ENCODE data around the gene PLCD1.
"Not testable (repeated sequence)": the region's sequence is repeated elsewhere in the genome, so short reads cannot be mapped to it uniquely, and the experiment has no call there.

Gene PLCD1

GRCh38 chr3:37992271-37993066 lies 37.0 kb downstream of the PLCD1 start:
- peak overlapping the region; percentile 95 for H3K4me3 Mint-ChIP-seq
- peak overlapping the region; percentile 98 for H3K27ac Mint-ChIP-seq

GRCh38 chr3:37991823-37992222 lies 37.6 kb downstream of the PLCD1 start:
- Mint-ChIP-seq H3K9me3 (ENCODE audit: low read depth) (peaks cover 3% of the 10 kb centered on the region), H3K4me1 (ENCODE audit: low read depth) (peaks cover 39% of the 10 kb centered on the region), H3K27me3 (no peaks in the 10 kb centered on the region), H3K4me3 (no peak overlapping the region), H3K27ac (no peak overlapping the region), H3K36me3 (peaks cover 8% of the 10 kb centered on the region)

More at GRCh38 chr3:37992271-37993066, 37.0 kb downstream of the PLCD1 start:
- peaks cover 10% of the 10 kb centered on the region for H3K36me3 Mint-ChIP-seq
- H3K9me3 Mint-ChIP-seq (ENCODE audit: low read depth), result peaks cover 3% of the 10 kb centered on the region
- H3K27me3 Mint-ChIP-seq, result no peaks in the 10 kb centered on the region
- peaks cover 42% of the 10 kb centered on the region for H3K4me1 Mint-ChIP-seq (ENCODE audit: low read depth)

- Mint-ChIP-seq H3K27ac (no peak overlapping the region), H3K27me3 (no peaks in the 10 kb centered on the region), H3K9me3 (ENCODE audit: low read depth) (no peaks in the 10 kb centered on the region), H3K4me1 (ENCODE audit: low read depth) (peaks cover 32% of the 10 kb centered on the region), H3K4me3 (no peak overlapping the region), H3K36me3 (peaks cover 2% of the 10 kb centered on the region)
Observed at GRCh38 chr3:37991109-37991508, 38.3 kb downstream of the PLCD1 start.

- no peak within 1 kb of the TSS for H3K4me3 Mint-ChIP-seq
- H3K9me3 Mint-ChIP-seq (ENCODE audit: low read depth), result no peaks in the 10 kb centered on the region
- H3K27me3 Mint-ChIP-seq, result no peaks in the 10 kb centered on the region
- no peak within 1 kb of the TSS for H3K27ac Mint-ChIP-seq
- peaks cover 27% of the 10 kb centered on the region for H3K4me1 Mint-ChIP-seq (ENCODE audit: low read depth)
- peaks cover 2% of the 10 kb centered on the region for H3K36me3 Mint-ChIP-seq
Observed at GRCh38 chr3:37990527-37990926, 38.9 kb downstream of the PLCD1 start, which contains the start of gene VILL. VILL (plus strand) TSS chr3:37990786; CDS start chr3:37993673, 2,887 bp downstream.

- Mint-ChIP-seq H3K4me1 (ENCODE audit: low read depth) (peaks cover 21% of the 10 kb centered on the region), H3K27me3 (no peaks in the 10 kb centered on the region), H3K36me3 (no peaks in the 10 kb centered on the region), H3K9me3 (ENCODE audit: low read depth) (no peaks in the 10 kb centered on the region), H3K4me3 (no peak overlapping the region), H3K27ac (no peak overlapping the region)
Observed at GRCh38 chr3:37989821-37990480, 39.5 kb downstream of the PLCD1 start.

- no peak overlapping the region for H3K27ac Mint-ChIP-seq
Observed at GRCh38 chr3:37988931-37989525, 40.4 kb downstream of the PLCD1 start.

GRCh38 chr3:37988376-37988775 lies 41.1 kb downstream of the PLCD1 start:
- not testable (repeated sequence) for H3K36me3 Mint-ChIP-seq; H3K27ac Mint-ChIP-seq; H3K27me3 Mint-ChIP-seq; H3K4me1 Mint-ChIP-seq (ENCODE audit: low read depth); H3K4me3 Mint-ChIP-seq; H3K9me3 Mint-ChIP-seq (ENCODE audit: low read depth)

More at GRCh38 chr3:37988931-37989525, 40.4 kb downstream of the PLCD1 start:
- no peaks in the 10 kb centered on the region for H3K36me3 Mint-ChIP-seq
- no peaks in the 10 kb centered on the region for H3K27me3 Mint-ChIP-seq
- H3K4me1 Mint-ChIP-seq (ENCODE audit: low read depth), result peaks cover 15% of the 10 kb centered on the region
- H3K4me3 Mint-ChIP-seq, result no peak overlapping the region
- no peaks in the 10 kb centered on the region for H3K9me3 Mint-ChIP-seq (ENCODE audit: low read depth)

- Mint-ChIP-seq H3K27me3 (no peaks in the 10 kb centered on the region), H3K9me3 (ENCODE audit: low read depth) (no peaks in the 10 kb centered on the region), H3K4me3 (no peak overlapping the region), H3K27ac (no peak overlapping the region), H3K36me3 (no peaks in the 10 kb centered on the region), H3K4me1 (ENCODE audit: low read depth) (peaks cover 4% of the 10 kb centered on the region)
Observed at GRCh38 chr3:37987751-37988179, 41.7 kb downstream of the PLCD1 start.

- Mint-ChIP-seq H3K27me3 (no peaks in the 10 kb centered on the region), H3K27ac (no peak overlapping the region), H3K4me1 (ENCODE audit: low read depth) (peaks cover 4% of the 10 kb centered on the region), H3K9me3 (ENCODE audit: low read depth) (no peaks in the 10 kb centered on the region), H3K36me3 (no peaks in the 10 kb centered on the region), H3K4me3 (no peak overlapping the region)
Observed at GRCh38 chr3:37987315-37987697, 42.1 kb downstream of the PLCD1 start.

- Mint-ChIP-seq H3K36me3 (no peaks in the 10 kb centered on the region), H3K4me1 (ENCODE audit: low read depth) (peaks cover 4% of the 10 kb centered on the region), H3K27ac (no peak overlapping the region), H3K4me3 (no peak overlapping the region), H3K9me3 (ENCODE audit: low read depth) (no peaks in the 10 kb centered on the region), H3K27me3 (no peaks in the 10 kb centered on the region)
Observed at GRCh38 chr3:37986479-37987314, 42.7 kb downstream of the PLCD1 start.

- no peaks in the 10 kb centered on the region for H3K27me3 Mint-ChIP-seq
Observed at GRCh38 chr3:37985637-37986320, 43.7 kb downstream of the PLCD1 start.

GRCh38 chr3:37984596-37984995 lies 44.8 kb downstream of the PLCD1 start:
- Mint-ChIP-seq H3K27ac (no peak overlapping the region), H3K9me3 (ENCODE audit: low read depth) (no peaks in the 10 kb centered on the region), H3K27me3 (no peaks in the 10 kb centered on the region), H3K4me3 (no peak overlapping the region), H3K4me1 (ENCODE audit: low read depth) (peaks cover 4% of the 10 kb centered on the region), H3K36me3 (no peaks in the 10 kb centered on the region)

More at GRCh38 chr3:37985637-37986320, 43.7 kb downstream of the PLCD1 start:
- Mint-ChIP-seq H3K9me3 (ENCODE audit: low read depth) (no peaks in the 10 kb centered on the region), H3K27ac (no peak overlapping the region), H3K4me1 (ENCODE audit: low read depth) (peaks cover 4% of the 10 kb centered on the region), H3K36me3 (no peaks in the 10 kb centered on the region), H3K4me3 (no peak overlapping the region)

GRCh38 chr3:37984051-37984450 lies 45.4 kb downstream of the PLCD1 start:
- Mint-ChIP-seq H3K4me1 (ENCODE audit: low read depth) (peaks cover 4% of the 10 kb centered on the region), H3K9me3 (ENCODE audit: low read depth) (no peaks in the 10 kb centered on the region), H3K36me3 (no peaks in the 10 kb centered on the region), H3K27me3 (no peaks in the 10 kb centered on the region), H3K27ac (no peak overlapping the region), H3K4me3 (no peak overlapping the region)

GRCh38 chr3:37982331-37982730 lies 47.1 kb downstream of the PLCD1 start:
- Mint-ChIP-seq H3K36me3 (no peaks in the 10 kb centered on the region), H3K9me3 (ENCODE audit: low read depth) (no peaks in the 10 kb centered on the region), H3K27ac (no peak overlapping the region), H3K4me3 (no peak overlapping the region), H3K4me1 (ENCODE audit: low read depth) (peaks cover 1% of the 10 kb centered on the region), H3K27me3 (no peaks in the 10 kb centered on the region)

Data from activated naive CD8-positive, alpha-beta T cell (primary cell).